NCI-H187 (cell line): Measurements from ENCODE around the gene IGF1R.

Experiments used
- DNase-seq, 2 experiments: peaks; one replicate each; lab custom pipeline; 2025; lab: John Stamatoyannopoulos, UW

The IGF1R gene

GRCh38 chr15:98943051-98943508 lies 294.7 kb downstream of the IGF1R start:
- no peak for DNase-seq

GRCh38 chr15:98943601-98944151 lies 295.3 kb downstream of the IGF1R start:
- DNase-seq = no peak

DNA sequence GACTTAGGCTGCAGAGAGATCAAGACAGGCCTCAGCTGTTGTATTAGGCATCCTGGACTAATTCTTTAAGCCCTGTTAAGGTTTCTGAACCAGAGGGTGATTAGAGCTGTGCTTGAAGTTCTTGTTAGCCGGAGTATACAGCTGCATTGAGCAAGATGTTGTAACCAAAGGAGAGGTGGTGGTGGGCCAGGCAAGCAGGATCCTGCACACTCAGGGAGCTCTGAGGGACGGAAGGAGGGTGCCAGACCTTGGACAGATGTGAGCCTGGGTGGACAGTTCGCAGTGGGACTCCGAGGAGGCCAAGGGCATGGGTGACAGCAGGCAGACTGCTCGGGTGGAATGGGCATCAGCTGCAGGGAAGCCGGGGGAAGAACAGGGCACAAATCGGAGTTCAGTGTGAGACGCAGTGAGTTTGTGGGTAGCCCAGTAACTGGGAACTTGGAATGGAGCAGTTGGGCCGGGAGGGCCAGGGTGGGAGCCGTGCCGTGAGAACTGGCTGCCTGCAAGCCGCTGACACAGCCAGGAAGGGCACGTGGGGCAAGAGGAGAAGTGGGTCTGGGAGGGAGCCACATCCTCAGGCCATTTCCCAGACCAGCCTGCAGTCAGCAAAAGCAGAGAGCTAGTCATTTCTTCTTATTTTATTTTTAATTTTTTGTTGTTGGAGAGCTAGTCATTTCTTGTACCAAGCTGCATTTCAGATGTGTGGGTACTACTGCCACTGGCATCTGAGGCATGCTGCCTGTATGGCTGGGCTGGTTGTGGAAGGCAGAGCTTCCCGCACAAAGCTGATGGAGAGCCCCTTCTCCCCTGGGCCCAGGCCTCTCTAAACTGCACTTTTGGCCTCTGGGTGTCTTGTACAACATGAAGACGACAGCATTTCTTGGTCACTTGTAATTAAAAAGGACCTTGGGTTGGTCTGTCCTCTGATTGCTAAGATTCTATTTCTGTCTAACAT lies 298.2 kb downstream of the IGF1R start:
- DNase-seq = no peak

- no peak for DNase-seq
Observed at GRCh38 chr15:98948456-98948855, 300.1 kb downstream of the IGF1R start.

DNA sequence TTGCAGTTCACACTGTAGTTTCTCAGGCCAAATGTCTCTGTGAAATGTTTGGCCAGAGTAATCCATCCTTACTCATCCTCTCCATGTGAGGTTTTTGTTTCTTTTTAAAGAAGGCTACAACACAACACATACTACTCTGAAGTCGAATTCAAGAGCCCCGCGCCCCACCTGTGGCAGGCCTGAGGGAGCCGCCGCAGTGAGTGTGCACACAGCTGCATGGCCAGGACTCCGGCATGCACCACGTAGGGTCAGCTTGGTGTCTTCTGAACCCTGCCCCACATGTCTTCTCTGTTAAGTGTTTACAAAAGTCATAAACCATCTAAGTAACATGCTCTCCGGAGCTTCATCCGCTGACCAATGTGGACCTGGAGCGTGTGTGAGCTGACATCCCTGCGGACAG lies 300.6 kb downstream of the IGF1R start:
- DNase-seq = no peak

DNA sequence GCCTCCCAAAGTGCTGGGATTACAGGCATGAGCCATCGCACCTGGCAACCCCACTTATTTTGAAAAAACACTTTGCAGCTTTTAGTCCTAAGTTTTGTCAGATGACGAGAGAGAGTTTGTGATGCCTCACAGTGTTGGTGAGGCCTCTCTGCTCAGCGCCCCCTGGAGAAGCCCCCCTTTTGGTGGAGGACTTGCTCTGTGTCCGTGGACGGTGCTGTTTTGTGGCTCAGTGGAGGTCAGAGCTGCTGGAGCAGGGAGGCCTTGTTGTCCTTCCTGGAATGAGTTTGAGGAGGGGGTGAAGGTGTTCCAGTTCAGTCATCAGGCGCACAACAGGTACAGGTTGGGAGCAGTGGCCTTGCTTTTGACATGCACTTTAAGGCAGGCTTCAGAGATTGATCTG lies 301.3 kb downstream of the IGF1R start:
- DNase-seq = no peak

DNA sequence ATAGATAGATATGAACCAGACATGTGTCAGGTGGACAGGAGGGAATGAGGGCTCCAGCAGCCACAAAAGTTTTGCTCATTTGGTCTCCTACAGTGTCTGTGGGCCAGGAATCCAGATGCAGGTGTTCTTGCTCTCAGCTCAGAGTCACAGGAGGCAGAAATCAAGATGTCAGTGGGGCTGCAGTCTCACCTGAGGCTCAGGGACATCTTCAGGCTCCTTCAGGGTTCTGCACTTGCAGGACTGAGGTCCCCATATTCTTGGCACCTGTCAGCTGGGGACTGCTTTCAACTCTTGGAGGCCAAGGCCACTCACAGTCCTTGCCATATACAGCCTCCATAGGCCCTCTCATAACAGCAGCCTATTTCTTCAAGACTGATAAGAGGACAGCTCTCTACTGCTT lies 301.9 kb downstream of the IGF1R start:
- DNase-seq = no peak

- DNase-seq = no peak
Observed at GRCh38 chr15:98951004-98951403, 302.7 kb downstream of the IGF1R start.

DNA sequence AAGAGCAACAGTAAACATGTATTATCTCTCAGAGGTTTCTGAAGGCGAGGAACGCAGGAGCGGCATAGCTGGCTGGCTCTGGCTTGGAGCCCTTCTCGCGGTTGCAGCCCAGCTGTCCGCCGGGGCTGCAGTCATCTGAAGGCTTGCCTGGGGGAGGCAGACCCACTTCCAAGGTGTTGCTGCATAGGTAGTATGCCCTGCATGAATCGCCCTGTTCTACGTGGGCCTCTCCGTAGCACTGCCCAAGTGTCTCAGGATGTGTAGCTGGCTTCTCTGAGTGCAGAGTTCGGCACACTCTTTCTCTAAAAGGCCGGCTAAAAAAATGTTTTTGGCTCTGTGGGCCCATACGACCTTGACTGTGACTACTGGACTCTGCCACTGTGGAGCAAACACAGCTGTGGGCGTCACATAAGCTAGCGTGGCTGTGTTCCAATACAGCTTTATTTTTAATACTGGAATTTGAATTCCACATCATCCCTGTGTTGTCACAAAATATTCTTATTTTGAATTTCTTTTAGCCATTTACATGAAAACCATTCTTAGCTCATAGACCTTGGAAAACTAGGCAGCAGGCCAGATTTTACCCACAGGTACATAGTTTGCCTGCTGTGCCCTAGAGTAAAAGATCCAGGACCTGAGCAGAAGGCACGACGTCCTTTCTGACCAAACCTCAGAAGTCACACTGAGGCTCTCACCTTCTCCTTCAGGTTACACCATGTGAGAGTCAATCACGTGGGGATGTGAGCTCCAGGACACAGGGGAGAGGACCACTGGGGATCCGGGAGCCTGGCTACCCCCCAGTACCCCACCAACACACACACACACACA lies 303.4 kb downstream of the IGF1R start:
- no peak for DNase-seq

- no peak for DNase-seq
Observed at GRCh38 chr15:98952381-98952803, 304.1 kb downstream of the IGF1R start.

GRCh38 chr15:98953000-98953787 lies 304.9 kb downstream of the IGF1R start:
- no peak for DNase-seq

DNA sequence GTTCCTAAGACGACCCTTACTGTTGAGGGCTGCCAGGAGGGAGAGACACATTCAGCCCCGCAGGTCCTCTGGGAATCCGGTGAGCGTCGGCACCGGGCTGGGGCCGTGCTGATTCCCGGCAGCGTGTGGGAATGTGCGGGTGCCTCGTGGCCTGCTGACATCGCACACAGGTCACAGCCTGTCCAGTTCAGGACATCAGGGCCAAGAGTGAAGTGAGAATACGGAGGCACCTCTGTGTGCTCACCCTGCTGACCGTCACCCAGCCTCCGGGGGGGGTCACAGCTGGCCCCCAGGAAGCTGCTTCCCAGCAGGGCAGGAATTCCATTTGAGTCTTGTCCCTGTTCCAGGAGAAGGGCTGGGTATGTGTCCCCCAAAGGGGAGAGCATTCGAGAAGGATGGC lies 305.6 kb downstream of the IGF1R start:
- no peak for DNase-seq

GRCh38 chr15:98954411-98954810 lies 306.1 kb downstream of the IGF1R start:
- DNase-seq = no peak

GRCh38 chr15:98955331-98955730 lies 307.0 kb downstream of the IGF1R start:
- no peak for DNase-seq

- DNase-seq = no peak
Observed at GRCh38 chr15:98955961-98956723, 307.8 kb downstream of the IGF1R start.

DNA sequence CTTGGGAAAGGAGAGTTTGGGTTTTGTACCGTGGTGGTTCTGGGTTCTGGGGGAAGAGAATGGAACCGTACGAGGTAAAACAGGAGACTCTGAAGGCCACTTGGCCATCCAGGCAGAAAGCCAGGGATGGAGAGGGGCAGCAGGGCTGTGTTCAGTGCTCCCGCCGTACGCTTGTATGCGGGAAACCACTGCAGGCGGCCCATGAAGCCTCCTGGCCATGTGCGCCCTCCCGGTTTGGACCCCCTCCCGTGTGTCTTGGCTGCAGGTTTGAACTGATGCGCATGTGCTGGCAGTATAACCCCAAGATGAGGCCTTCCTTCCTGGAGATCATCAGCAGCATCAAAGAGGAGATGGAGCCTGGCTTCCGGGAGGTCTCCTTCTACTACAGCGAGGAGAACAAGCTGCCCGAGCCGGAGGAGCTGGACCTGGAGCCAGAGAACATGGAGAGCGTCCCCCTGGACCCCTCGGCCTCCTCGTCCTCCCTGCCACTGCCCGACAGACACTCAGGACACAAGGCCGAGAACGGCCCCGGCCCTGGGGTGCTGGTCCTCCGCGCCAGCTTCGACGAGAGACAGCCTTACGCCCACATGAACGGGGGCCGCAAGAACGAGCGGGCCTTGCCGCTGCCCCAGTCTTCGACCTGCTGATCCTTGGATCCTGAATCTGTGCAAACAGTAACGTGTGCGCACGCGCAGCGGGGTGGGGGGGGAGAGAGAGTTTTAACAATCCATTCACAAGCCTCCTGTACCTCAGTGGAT lies 308.6 kb downstream of the IGF1R start:
- no peak for DNase-seq

DNA sequence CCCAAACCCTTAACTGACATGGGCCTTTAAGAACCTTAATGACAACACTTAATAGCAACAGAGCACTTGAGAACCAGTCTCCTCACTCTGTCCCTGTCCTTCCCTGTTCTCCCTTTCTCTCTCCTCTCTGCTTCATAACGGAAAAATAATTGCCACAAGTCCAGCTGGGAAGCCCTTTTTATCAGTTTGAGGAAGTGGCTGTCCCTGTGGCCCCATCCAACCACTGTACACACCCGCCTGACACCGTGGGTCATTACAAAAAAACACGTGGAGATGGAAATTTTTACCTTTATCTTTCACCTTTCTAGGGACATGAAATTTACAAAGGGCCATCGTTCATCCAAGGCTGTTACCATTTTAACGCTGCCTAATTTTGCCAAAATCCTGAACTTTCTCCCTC lies 309.3 kb downstream of the IGF1R start:
- DNase-seq = no peak

DNA sequence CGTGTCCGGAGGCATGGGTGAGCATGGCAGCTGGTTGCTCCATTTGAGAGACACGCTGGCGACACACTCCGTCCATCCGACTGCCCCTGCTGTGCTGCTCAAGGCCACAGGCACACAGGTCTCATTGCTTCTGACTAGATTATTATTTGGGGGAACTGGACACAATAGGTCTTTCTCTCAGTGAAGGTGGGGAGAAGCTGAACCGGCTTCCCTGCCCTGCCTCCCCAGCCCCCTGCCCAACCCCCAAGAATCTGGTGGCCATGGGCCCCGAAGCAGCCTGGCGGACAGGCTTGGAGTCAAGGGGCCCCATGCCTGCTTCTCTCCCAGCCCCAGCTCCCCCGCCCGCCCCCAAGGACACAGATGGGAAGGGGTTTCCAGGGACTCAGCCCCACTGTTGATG lies 309.7 kb downstream of the IGF1R start:
- no peak for DNase-seq

DNA sequence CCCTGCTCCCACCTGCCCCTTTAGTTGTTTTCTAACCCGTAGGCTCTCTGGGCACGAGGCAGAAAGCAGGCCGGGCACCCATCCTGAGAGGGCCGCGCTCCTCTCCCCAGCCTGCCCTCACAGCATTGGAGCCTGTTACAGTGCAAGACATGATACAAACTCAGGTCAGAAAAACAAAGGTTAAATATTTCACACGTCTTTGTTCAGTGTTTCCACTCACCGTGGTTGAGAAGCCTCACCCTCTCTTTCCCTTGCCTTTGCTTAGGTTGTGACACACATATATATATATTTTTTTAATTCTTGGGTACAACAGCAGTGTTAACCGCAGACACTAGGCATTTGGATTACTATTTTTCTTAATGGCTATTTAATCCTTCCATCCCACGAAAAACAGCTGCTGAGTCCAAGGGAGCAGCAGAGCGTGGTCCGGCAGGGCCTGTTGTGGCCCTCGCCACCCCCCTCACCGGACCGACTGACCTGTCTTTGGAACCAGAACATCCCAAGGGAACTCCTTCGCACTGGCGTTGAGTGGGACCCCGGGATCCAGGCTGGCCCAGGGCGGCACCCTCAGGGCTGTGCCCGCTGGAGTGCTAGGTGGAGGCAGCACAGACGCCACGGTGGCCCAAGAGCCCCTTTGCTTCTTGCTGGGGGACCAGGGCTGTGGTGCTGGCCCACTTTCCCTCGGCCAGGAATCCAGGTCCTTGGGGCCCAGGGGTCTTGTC lies 310.7 kb downstream of the IGF1R start:
- DNase-seq = no peak

- no peak for DNase-seq
Observed at GRCh38 chr15:98959640-98960007, 311.3 kb downstream of the IGF1R start.
